ENCODE data around the gene DGKI. TPM values are rescaled to one million over a fixed set of nuclear protein-coding genes. Genes with fewer than 3 reads are reported as not detected.

DGKI gene
- total and polyA plus RNA-seq, 4 donors, result 0.01 to 0.37 (median 0.31) TPM

- TF ChIP-seq, protein P1, sequence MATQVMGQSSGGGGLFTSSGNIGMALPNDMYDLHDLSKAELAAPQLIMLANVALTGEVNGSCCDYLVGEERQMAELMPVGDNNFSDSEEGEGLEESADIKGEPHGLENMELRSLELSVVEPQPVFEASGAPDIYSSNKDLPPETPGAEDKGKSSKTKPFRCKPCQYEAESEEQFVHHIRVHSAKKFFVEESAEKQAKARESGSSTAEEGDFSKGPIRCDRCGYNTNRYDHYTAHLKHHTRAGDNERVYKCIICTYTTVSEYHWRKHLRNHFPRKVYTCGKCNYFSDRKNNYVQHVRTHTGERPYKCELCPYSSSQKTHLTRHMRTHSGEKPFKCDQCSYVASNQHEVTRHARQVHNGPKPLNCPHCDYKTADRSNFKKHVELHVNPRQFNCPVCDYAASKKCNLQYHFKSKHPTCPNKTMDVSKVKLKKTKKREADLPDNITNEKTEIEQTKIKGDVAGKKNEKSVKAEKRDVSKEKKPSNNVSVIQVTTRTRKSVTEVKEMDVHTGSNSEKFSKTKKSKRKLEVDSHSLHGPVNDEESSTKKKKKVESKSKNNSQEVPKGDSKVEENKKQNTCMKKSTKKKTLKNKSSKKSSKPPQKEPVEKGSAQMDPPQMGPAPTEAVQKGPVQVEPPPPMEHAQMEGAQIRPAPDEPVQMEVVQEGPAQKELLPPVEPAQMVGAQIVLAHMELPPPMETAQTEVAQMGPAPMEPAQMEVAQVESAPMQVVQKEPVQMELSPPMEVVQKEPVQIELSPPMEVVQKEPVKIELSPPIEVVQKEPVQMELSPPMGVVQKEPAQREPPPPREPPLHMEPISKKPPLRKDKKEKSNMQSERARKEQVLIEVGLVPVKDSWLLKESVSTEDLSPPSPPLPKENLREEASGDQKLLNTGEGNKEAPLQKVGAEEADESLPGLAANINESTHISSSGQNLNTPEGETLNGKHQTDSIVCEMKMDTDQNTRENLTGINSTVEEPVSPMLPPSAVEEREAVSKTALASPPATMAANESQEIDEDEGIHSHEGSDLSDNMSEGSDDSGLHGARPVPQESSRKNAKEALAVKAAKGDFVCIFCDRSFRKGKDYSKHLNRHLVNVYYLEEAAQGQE (IDR thresholded peaks at IDR 0.05), result no peak
- no peak for TF ChIP-seq JUND (IDR thresholded peaks at IDR 0.05)
Observed at GRCh38 chr7:137485818-137486217, 361.0 kb downstream of the DGKI start (continued).

DNA sequence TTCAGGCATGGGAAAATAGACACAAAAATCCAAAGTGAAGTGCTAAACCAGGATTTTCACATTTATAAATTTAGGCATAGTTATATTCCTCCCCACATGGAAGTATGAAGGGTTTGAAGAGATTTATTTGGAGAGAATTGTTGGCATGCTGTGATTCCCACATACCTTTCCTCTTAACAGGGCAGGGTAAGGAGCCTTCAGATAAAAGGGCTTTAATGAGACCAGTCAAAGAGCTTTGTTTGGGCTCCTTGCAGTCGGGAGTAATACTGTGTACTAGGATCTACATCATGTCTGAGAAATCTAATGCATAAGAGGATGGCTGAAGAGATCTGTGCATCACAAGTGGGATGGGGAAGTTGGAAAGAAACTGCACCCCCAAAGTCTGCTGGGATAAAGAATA, 362.4 kb downstream of the DGKI start:
- H3K36me3 ChIP-seq (ENCODE audit: control insufficient read depth in 4 of 4, insufficient read depth in 3 of 4, low read depth in 1 of 4, low read length in 3 of 4), result no peaks in the 10 kb centered on the region
- 44% methylated on average over 1 of the region's 1 CpG for WGBS
- no peak overlapping the region for H3K4me3 ChIP-seq (ENCODE audit: low read depth in 1 of 3, low read length in 3 of 3)
- no peak overlapping the region for H3K9ac ChIP-seq (ENCODE audit: low read depth in 1 of 2, low read length in 2 of 2)
- no peak for DNase-seq (ENCODE audit: low spot score)
- TF ChIP-seq HNF4G (IDR thresholded peaks at IDR 0.05) (no peak), HNF4A (conservative IDR thresholded peaks at IDR 0.05) (no peak), FOXA2 (IDR thresholded peaks at IDR 0.05) (no peak), GABPA (IDR thresholded peaks at IDR 0.05 in 1 of 2, conservative IDR thresholded peaks at IDR 0.05 in 1 of 2) (no peak), NR2F2 (IDR thresholded peaks at IDR 0.05) (no peak), RXRA (IDR thresholded peaks at IDR 0.05) (no peak), FOXA1 (IDR thresholded peaks at IDR 0.05) (no peak), SP1 (IDR thresholded peaks at IDR 0.05) (no peak), TAF1 (conservative IDR thresholded peaks at IDR 0.05) (no peak), RAD21 (IDR thresholded peaks at IDR 0.05) (no peak)
- TF ChIP-seq, protein P2, sequence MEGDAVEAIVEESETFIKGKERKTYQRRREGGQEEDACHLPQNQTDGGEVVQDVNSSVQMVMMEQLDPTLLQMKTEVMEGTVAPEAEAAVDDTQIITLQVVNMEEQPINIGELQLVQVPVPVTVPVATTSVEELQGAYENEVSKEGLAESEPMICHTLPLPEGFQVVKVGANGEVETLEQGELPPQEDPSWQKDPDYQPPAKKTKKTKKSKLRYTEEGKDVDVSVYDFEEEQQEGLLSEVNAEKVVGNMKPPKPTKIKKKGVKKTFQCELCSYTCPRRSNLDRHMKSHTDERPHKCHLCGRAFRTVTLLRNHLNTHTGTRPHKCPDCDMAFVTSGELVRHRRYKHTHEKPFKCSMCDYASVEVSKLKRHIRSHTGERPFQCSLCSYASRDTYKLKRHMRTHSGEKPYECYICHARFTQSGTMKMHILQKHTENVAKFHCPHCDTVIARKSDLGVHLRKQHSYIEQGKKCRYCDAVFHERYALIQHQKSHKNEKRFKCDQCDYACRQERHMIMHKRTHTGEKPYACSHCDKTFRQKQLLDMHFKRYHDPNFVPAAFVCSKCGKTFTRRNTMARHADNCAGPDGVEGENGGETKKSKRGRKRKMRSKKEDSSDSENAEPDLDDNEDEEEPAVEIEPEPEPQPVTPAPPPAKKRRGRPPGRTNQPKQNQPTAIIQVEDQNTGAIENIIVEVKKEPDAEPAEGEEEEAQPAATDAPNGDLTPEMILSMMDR (IDR thresholded peaks at IDR 0.05; ENCODE audit: low read depth, low read length, missing input control), result no peak
- TF ChIP-seq, protein P3, sequence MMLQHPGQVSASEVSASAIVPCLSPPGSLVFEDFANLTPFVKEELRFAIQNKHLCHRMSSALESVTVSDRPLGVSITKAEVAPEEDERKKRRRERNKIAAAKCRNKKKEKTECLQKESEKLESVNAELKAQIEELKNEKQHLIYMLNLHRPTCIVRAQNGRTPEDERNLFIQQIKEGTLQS (IDR thresholded peaks at IDR 0.05), result no peak
- TF ChIP-seq, protein P1 (IDR thresholded peaks at IDR 0.05), result no peak
- peaks cover 0 to 3% (median 0%) of the 10 kb centered on the region in 4 donors for H3K9me3 ChIP-seq (ENCODE audit: control insufficient read depth in 4 of 4, low read length in 3 of 4)
- no peak overlapping the region for H3K27ac ChIP-seq (ENCODE audit: low read depth in 1 of 2, low read length in 2 of 2)
- no peaks in the 10 kb centered on the region for H3K4me1 ChIP-seq (ENCODE audit: control insufficient read depth in 4 of 4, insufficient read depth in 4 of 4, low read length in 3 of 4)
- H3K27me3 ChIP-seq (ENCODE audit: control insufficient read depth in 4 of 4, insufficient read depth in 4 of 4, low read length in 3 of 4), result peaks cover 0 to 4% (median 0%) of the 10 kb centered on the region in 4 donors
